Neural cell (in vitro differentiated cells): Measurements from ENCODE around the gene SETD2.

Experiments
- CTCF ChIP-seq: fragments of 450-650 bp; IDR thresholded peaks from 2 replicates; pipeline ENCODE4 v1.5.1; 2014; ENCODE audit warnings: antibody characterized with exemption, mild to moderate bottlenecking, moderate library complexity; ENCODE audit not compliant: poor library complexity, severe bottlenecking
- EP300 ChIP-seq: fragments of 450-650 bp; conservative IDR thresholded peaks from 2 replicates; pipeline ENCODE4 v1.6.1; 2014; ENCODE audit warnings: antibody characterized with exemption, mild to moderate bottlenecking, moderate library complexity; ENCODE audit not compliant: poor library complexity, severe bottlenecking
- EZH2 ChIP-seq: fragments of 200-600, 300-800 bp; shearing (Covaris generic), sonication (generic); IDR thresholded peaks from 2 replicates; pipeline ENCODE4 v1.6.1; 2014; ENCODE audit warnings: antibody characterized with exemption, low read length, borderline replicate concordance, mild to moderate bottlenecking; ENCODE audit not compliant: insufficient read depth, poor library complexity, severe bottlenecking
- MXI1 ChIP-seq: fragments of 450-650 bp; conservative IDR thresholded peaks from 2 replicates; pipeline ENCODE4 v1.6.1; 2014; ENCODE audit warnings: antibody characterized with exemption, mild to moderate bottlenecking; ENCODE audit not compliant: poor library complexity, severe bottlenecking
- POLR2AphosphoS5 ChIP-seq: IDR thresholded peaks from 2 replicates; pipeline ENCODE4 v1.6.1; 2012
- RAD21 ChIP-seq: fragments of 450-650 bp; conservative IDR thresholded peaks from 2 replicates; pipeline ENCODE4 v1.6.1; 2014; ENCODE audit warnings: antibody characterized with exemption, mild to moderate bottlenecking, moderate library complexity
- REST ChIP-seq: IDR thresholded peaks from 2 replicates; pipeline ENCODE4 v1.6.1; 2012; ENCODE audit warnings: borderline replicate concordance
- TAF1 ChIP-seq: IDR thresholded peaks from 2 replicates; pipeline ENCODE4 v1.6.1; 2012; ENCODE audit warnings: low read depth

- no peak for TF ChIP-seq CTCF
- no peak for TF ChIP-seq REST
- TF ChIP-seq POLR2AphosphoS5, result no peak
- TF ChIP-seq EP300, result no peak
- no peak for TF ChIP-seq TAF1
- TF ChIP-seq EZH2, result no peak
- no peak for TF ChIP-seq MXI1
- no peak for TF ChIP-seq RAD21
These were observed 149.9 kb downstream of the SETD2 start for GRCh38 chr3:47014036-47014435.
